Endothelial cell of umbilical vein (primary cell): ENCODE measurements around the gene NANP. TPM values are rescaled to one million over a fixed set of nuclear protein-coding genes. Genes with fewer than 3 reads are reported as not detected.
A peak's percentile ranks its signal among the peaks of the same experiment; 100 is the strongest.

Experiments used
- BruUV-seq: library from RNA; stranded (reverse); fragments of 400-500 nt; replicated peaks from 2 replicates; lab custom pipeline; 2021; lab: Mats Ljungman, UMichigan
- CTCF ChIA-PET: fragments of 300-600, 350-600 bp; sonication (Branson Sonifier 250); formaldehyde crosslinking; loops from one replicate; lab custom pipeline; 2021; ENCODE audit warnings: antibody characterized with exemption, inconsistent platforms; lab: Charles Lee
- POLR2A ChIA-PET: fragments of 300-600, 350-600 bp; sonication (Branson Sonifier 250); formaldehyde crosslinking; loops from one replicate; lab custom pipeline; 2021; ENCODE audit warnings: antibody characterized with exemption, inconsistent platforms; lab: Charles Lee
- DNase-seq: peaks from one replicate; pipeline ENCODE4 v3.0.0-alpha.2; 2011; ENCODE audit warnings: low read depth, low spot score
- FAIRE-seq: peaks from 2 replicates; lab custom pipeline; 2011; peaks lifted over from hg19 to GRCh38; lab: Jason Lieb, UNC
- H2AFZ ChIP-seq: 2 replicates; pipeline ENCODE4 v1.6.0; 2012; ENCODE audit warnings: low read depth, low read length, control low read depth, inconsistent platforms
- H3K27ac ChIP-seq: 2 replicates; pipeline ENCODE4 v1.5.1; 2011; ENCODE audit warnings: low read depth, mild to moderate bottlenecking, control low read depth, low read length, moderate library complexity; ENCODE audit not compliant: insufficient read depth
- H3K27me3 ChIP-seq, 2 experiments: 2 replicates each; pipeline versions ENCODE4 v1.6.0 to v1.6.1; 2011; ENCODE audit warnings: low read length in 2 of 2, mixed read lengths in 1 of 2; ENCODE audit not compliant: control insufficient read depth in 2 of 2, insufficient read depth in 2 of 2
- H3K36me3 ChIP-seq, 2 experiments: 2 replicates in 1 of 2; 3 replicates in 1 of 2; pipeline ENCODE4 v1.5.1; 2011; ENCODE audit warnings: low read length in 2 of 2, mild to moderate bottlenecking in 1 of 2, moderate library complexity in 1 of 2; ENCODE audit not compliant: control insufficient read depth in 2 of 2, insufficient read depth in 2 of 2; ENCODE audit errors: extremely low read depth in 1 of 2
- H3K4me1 ChIP-seq: 3 replicates; pipeline ENCODE4 v1.5.1; 2011; ENCODE audit warnings: mild to moderate bottlenecking, low read length; ENCODE audit not compliant: control insufficient read depth, insufficient read depth; ENCODE audit errors: extremely low read depth
- H3K4me2 ChIP-seq: 2 replicates; pipeline ENCODE4 v1.6.1; 2011; ENCODE audit warnings: low read length, control low read depth, mixed read lengths; ENCODE audit not compliant: insufficient read depth
- H3K4me3 ChIP-seq, 3 experiments: fragments of 200-600 bp in 1 of 3; sonication (generic), shearing (Covaris generic) in 1 of 3; replicated peaks in 1 of 3; 2 replicates each; pipeline ENCODE4 v1.5.1; 2011 to 2016; ENCODE audit warnings: control low read depth in 3 of 3, low read length in 3 of 3, mild to moderate bottlenecking in 2 of 3, inconsistent platforms in 1 of 3, low read depth in 1 of 3, moderate library complexity in 1 of 3; ENCODE audit not compliant: insufficient read depth in 1 of 3
- H3K79me2 ChIP-seq: 2 replicates; pipeline ENCODE4 v1.6.0; 2012; ENCODE audit warnings: low read length, inconsistent platforms; ENCODE audit not compliant: control insufficient read depth, insufficient read depth
- H3K9ac ChIP-seq: replicated peaks from 2 replicates; pipeline ENCODE3; 2011; ENCODE audit warnings: low read length, control low read depth; ENCODE audit not compliant: insufficient read depth; ENCODE audit errors: extremely low read depth
- H3K9me1 ChIP-seq: replicated peaks from 3 replicates; pipeline ENCODE4 v1.6.0; 2011; ENCODE audit warnings: mild to moderate bottlenecking, low read length; ENCODE audit not compliant: control insufficient read depth, insufficient read depth; ENCODE audit errors: extremely low read depth
- H3K9me3 ChIP-seq: replicated peaks from 2 replicates; pipeline ENCODE4 v1.5.1; 2012; ENCODE audit warnings: low read length, inconsistent platforms; ENCODE audit not compliant: control insufficient read depth, insufficient read depth
- H4K20me1 ChIP-seq: replicated peaks from 2 replicates; pipeline ENCODE3; 2011; ENCODE audit warnings: mild to moderate bottlenecking, low read length; ENCODE audit not compliant: control insufficient read depth, insufficient read depth; ENCODE audit errors: extremely low read depth
- EZH2 ChIP-seq: IDR thresholded peaks from 2 replicates; pipeline ENCODE4 v1.6.1; 2012; ENCODE audit warnings: borderline replicate concordance, low read depth, mild to moderate bottlenecking, moderate library complexity, low read length, inconsistent platforms; ENCODE audit not compliant: severe bottlenecking
- FOS ChIP-seq: IDR thresholded peaks from 2 replicates; pipeline ENCODE4 v1.6.1; 2011; ENCODE audit warnings: mild to moderate bottlenecking, low read length, moderate library complexity, borderline replicate concordance; ENCODE audit not compliant: insufficient read depth
- GATA2 ChIP-seq: IDR thresholded peaks from 2 replicates; pipeline ENCODE4 v1.7.0; 2011; ENCODE audit warnings: low read depth, mild to moderate bottlenecking, moderate library complexity, mixed read lengths, low read length; ENCODE audit not compliant: insufficient read length, insufficient read depth
- JUN ChIP-seq: IDR thresholded peaks from 2 replicates; pipeline ENCODE4 v1.6.1; 2011; ENCODE audit warnings: borderline replicate concordance, low read depth; ENCODE audit not compliant: insufficient read length, insufficient read depth
- MYC ChIP-seq: IDR thresholded peaks from one replicate; pipeline ENCODE4 v1.6.1; 2011; ENCODE audit warnings: mild to moderate bottlenecking, low read depth, low read length
- POLR2A ChIP-seq: IDR thresholded peaks from 2 replicates; pipeline ENCODE4 v1.6.1; 2012; ENCODE audit warnings: low read depth, mild to moderate bottlenecking, control low read depth, low read length
- POLR2AphosphoS5 ChIP-seq: IDR thresholded peaks from 2 replicates; pipeline ENCODE4 v1.6.1; 2012; ENCODE audit warnings: low read depth, mild to moderate bottlenecking, control low read depth, low read length, moderate library complexity; ENCODE audit not compliant: insufficient read depth
- dilution Hi-C: fragments of 300-500 bp; cut with MboI; formaldehyde crosslinking; loops from one replicate; pipeline ENCODE4 v1.15.0; 2019; ENCODE audit warnings: low sequenced_read_pairs; ENCODE audit not compliant: extremely low pct_ligation_motif_present
- intact Hi-C: fragments of 100-400 bp; cut with micrococcal nuclease; formaldehyde crosslinking; loops from one replicate; pipeline ENCODE4 v1.10.0; 2022
- polyA plus RNA-seq, 4 experiments: library from polyadenylated mRNA; depleted of rRNA in 3 of 4; stranded (reverse) in 3 of 4; unstranded in 1 of 4; fragments of >200 nt; gene quantifications; 2 replicates each; pipeline versions ENCODE4 v1.2.1 to v1.2.3, GENCODE V29; 2011 to 2012; ENCODE audit warnings: missing spikeins in 1 of 4
- total RNA-seq: library from RNA; stranded (reverse); gene quantifications from 2 replicates; pipeline ENCODE4 v1.2.3, GENCODE V29; 2021
- TF ChIP-seq, protein P1 (sequence below): IDR thresholded peaks from 2 replicates; pipeline ENCODE4 v1.6.1; 2011; ENCODE audit not compliant: insufficient read depth, insufficient read length
- TF ChIP-seq, protein P2 (sequence below), 2 donors: IDR thresholded peaks; 1 replicate in 1 of 2; 2 replicates in 1 of 2; pipeline ENCODE4 v1.5.1; 2011; ENCODE audit warnings: low read length in 2 of 2, mild to moderate bottlenecking in 2 of 2, moderate library complexity in 2 of 2, control low read depth in 1 of 2, inconsistent platforms in 1 of 2, low read depth in 1 of 2; ENCODE audit not compliant: insufficient read depth in 1 of 2; ENCODE audit errors: extremely low read depth in 1 of 2

NANP gene
- total and polyA plus RNA-seq, 2 donors (not counting 3 experiments of a cell fraction or from before 2014, with no cell fraction given): 4.2 to 7.5 TPM

DNA sequence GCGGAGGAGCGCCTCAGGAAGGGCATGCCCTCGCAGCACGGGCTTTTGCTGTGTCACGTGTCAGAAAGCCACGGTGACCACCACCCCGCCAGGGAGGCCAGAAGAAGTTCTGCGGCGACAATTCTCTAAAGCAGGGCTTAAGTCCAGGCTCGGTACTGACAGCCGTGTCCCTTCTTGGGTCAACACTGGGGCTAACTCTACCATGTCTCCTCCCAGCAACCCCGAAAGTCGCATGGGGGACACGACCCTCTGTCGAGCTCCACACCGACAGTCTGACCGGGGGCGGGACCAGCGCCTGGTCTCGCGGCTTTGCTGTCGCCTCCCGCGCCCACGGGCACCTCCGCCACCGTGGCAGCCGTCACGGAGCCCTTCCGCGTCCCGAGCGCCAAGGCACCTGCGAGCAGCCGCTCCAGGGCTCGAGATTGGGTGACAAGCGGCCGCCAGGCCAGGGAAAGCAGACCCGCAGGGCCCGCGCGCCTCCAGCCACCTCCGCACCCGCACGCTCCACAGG is 534 bp downstream of the NANP start:
- Histone ChIP-seq H3K4me2 (peak overlapping the region; percentile 91), H3K27ac (peak overlapping the region; percentile 91), H3K27me3 (no peaks in the 10 kb centered on the region), H3K9me3 (no peaks in the 10 kb centered on the region), H3K9me1 (no peaks in the 10 kb centered on the region), H3K9ac (peak overlapping the region; percentile 93), H2AFZ (peak overlapping the region; percentile 66), H3K79me2 (peaks cover 48% of the 10 kb centered on the region), H4K20me1 (peaks cover 4% of the 10 kb centered on the region), H3K4me1 (peaks cover 11% of the 10 kb centered on the region), H3K36me3 (no peaks in the 10 kb centered on the region), H3K4me3 (peak overlapping the region; percentile 55 to 85 (median 82))
- DNase-seq (no peak), FAIRE-seq (no peak)
- no TSS peak for BruUV-seq
- ChIA-PET POLR2A (interaction anchor here (0.6 kb wide), 1 partner anchor 231 kb away, joined by 3 read pairs; no protein-coding TSS in a partner anchor), CTCF (no interaction called here)
- TF ChIP-seq POLR2AphosphoS5 (no peak), EZH2 (no peak)
- TF ChIP-seq, protein P1, sequence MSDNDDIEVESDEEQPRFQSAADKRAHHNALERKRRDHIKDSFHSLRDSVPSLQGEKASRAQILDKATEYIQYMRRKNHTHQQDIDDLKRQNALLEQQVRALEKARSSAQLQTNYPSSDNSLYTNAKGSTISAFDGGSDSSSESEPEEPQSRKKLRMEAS: peak; percentile 52
- dilution Hi-C loops (no loop called here), intact Hi-C loops (loop anchor here (1.0 to 10.0 kb wide), 3 partner anchors 138 to 1518 kb away; partner anchors contain the start of gene ABHD12)

DNA sequence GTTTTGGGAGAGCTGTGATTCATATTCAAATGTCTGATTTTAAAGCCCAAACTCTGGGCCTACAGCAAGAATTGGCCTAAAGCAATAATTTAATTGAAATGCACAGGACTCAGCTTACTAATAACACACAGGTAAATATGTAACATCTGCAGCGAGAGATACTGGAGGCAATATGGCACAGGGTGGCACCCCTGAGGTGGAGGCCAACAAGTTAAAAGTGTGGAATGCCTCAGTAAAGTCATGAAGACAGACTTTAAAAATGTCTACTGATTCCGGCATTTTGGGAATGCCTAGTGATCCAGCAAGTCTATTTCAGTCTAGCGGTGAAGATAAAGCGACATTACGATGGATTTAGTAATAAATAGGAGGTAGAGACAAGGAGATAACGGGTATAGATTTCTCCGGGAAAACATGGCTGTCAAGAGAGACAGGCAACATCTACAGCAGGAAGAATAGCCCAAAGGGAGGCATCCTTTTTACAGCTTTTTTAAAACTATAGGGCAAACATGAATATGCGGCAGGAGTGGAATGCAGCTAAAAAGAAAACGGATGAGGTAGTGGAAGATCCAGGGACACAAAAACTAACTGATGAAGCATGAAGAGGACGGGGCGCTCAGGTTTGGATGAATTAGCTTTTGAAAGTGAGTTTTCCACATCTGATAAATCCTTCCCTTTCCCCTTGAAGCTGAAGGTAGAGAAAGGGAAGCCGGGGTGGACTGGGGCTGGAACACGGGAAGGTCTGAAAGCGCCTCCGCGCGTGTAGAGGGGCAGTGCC is 1.2 kb downstream of the NANP start:
- peak overlapping the region; percentile 55 to 85 (median 82) for H3K4me3 ChIP-seq
- TSS peak; percentile 22 for BruUV-seq
- intact Hi-C loops: loop anchor here (1.0 to 10.0 kb wide), 3 partner anchors 137 to 1518 kb away; partner anchors contain the start of gene ABHD12
- ChIA-PET CTCF (no interaction called here), POLR2A (interaction anchor here (0.6 kb wide), 1 partner anchor 230 kb away, joined by 3 read pairs; no protein-coding TSS in a partner anchor)
- peak overlapping the region; percentile 66 for H2AFZ ChIP-seq
- H3K9ac ChIP-seq: peak overlapping the region; percentile 93
- peak overlapping the region; percentile 91 for H3K27ac ChIP-seq
- no peaks in the 10 kb centered on the region for H3K27me3 ChIP-seq
- H4K20me1 ChIP-seq: peaks cover 4% of the 10 kb centered on the region
- H3K9me3 ChIP-seq: no peaks in the 10 kb centered on the region
- peaks cover 11% of the 10 kb centered on the region for H3K4me1 ChIP-seq
- H3K4me2 ChIP-seq: peak overlapping the region; percentile 91
- no peak for TF ChIP-seq POLR2A
- TF ChIP-seq JUN: no peak
- TF ChIP-seq POLR2AphosphoS5: no peak
- TF ChIP-seq MYC: no peak
- TF ChIP-seq FOS: no peak
- TF ChIP-seq, protein P2, sequence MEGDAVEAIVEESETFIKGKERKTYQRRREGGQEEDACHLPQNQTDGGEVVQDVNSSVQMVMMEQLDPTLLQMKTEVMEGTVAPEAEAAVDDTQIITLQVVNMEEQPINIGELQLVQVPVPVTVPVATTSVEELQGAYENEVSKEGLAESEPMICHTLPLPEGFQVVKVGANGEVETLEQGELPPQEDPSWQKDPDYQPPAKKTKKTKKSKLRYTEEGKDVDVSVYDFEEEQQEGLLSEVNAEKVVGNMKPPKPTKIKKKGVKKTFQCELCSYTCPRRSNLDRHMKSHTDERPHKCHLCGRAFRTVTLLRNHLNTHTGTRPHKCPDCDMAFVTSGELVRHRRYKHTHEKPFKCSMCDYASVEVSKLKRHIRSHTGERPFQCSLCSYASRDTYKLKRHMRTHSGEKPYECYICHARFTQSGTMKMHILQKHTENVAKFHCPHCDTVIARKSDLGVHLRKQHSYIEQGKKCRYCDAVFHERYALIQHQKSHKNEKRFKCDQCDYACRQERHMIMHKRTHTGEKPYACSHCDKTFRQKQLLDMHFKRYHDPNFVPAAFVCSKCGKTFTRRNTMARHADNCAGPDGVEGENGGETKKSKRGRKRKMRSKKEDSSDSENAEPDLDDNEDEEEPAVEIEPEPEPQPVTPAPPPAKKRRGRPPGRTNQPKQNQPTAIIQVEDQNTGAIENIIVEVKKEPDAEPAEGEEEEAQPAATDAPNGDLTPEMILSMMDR (IDR thresholded peaks at IDR 0.05; ENCODE audit: extremely low read depth in 1 of 2, insufficient read depth in 1 of 2, low read depth in 1 of 2, low read length in 2 of 2): no peak
- TF ChIP-seq, protein P1: no peak
- TF ChIP-seq EZH2: no peak
- TF ChIP-seq GATA2: no peak
- peak; percentile 74 for FAIRE-seq
- dilution Hi-C loops: no loop called here
- H3K36me3 ChIP-seq: no peaks in the 10 kb centered on the region
- H3K79me2 ChIP-seq: peaks cover 54% of the 10 kb centered on the region
- no peaks in the 10 kb centered on the region for H3K9me1 ChIP-seq
- peak; percentile 50 for DNase-seq
